Ishikawa (cell line): Measurements from ENCODE around the gene NTM.

ENCODE experiments used
- CEBPB ChIP-seq: IDR thresholded peaks from 2 replicates; pipeline ENCODE4 v1.6.1; 2012
- CREB1 ChIP-seq: IDR thresholded peaks from 2 replicates; pipeline ENCODE4 v1.6.1; 2012; ENCODE audit warnings: low read depth
- EGR1 ChIP-seq: IDR thresholded peaks from 2 replicates; pipeline ENCODE4 v1.6.1; 2012
- EP300 ChIP-seq: IDR thresholded peaks from 2 replicates; pipeline ENCODE4 v1.6.1; 2012; ENCODE audit warnings: borderline replicate concordance
- FOXM1 ChIP-seq: IDR thresholded peaks from 2 replicates; pipeline ENCODE4 v1.6.1; 2012; ENCODE audit warnings: low read depth, borderline replicate concordance
- NFIC ChIP-seq: IDR thresholded peaks from 2 replicates; pipeline ENCODE4 v1.6.1; 2012
- RAD21 ChIP-seq: IDR thresholded peaks from 2 replicates; pipeline ENCODE4 v1.6.1; 2012; ENCODE audit warnings: low read depth
- TAF1 ChIP-seq: IDR thresholded peaks from 2 replicates; pipeline ENCODE4 v1.6.1; 2012; ENCODE audit warnings: low read depth, mild to moderate bottlenecking
- TCF12 ChIP-seq: IDR thresholded peaks from 2 replicates; pipeline ENCODE4 v1.6.1; 2012; ENCODE audit warnings: low read depth
- TEAD4 ChIP-seq: IDR thresholded peaks from 2 replicates; pipeline ENCODE4 v1.6.1; 2012
- YY1 ChIP-seq: IDR thresholded peaks from 2 replicates; pipeline ENCODE4 v1.6.1; 2012; ENCODE audit warnings: low read depth
- ZBTB7A ChIP-seq: IDR thresholded peaks from 2 replicates; pipeline ENCODE4 v1.6.1; 2012; ENCODE audit warnings: low read depth
- TF ChIP-seq, protein P1 (sequence below): IDR thresholded peaks from 2 replicates; pipeline ENCODE4 v1.6.1; 2012
- TF ChIP-seq, protein P2 (sequence below): IDR thresholded peaks from 2 replicates; pipeline ENCODE4 v1.6.1; 2012
- TF ChIP-seq, protein P3 (sequence below): IDR thresholded peaks from 2 replicates; pipeline ENCODE4 v1.6.1; 2012; ENCODE audit warnings: low read depth, mild to moderate bottlenecking

The NTM gene

DNA sequence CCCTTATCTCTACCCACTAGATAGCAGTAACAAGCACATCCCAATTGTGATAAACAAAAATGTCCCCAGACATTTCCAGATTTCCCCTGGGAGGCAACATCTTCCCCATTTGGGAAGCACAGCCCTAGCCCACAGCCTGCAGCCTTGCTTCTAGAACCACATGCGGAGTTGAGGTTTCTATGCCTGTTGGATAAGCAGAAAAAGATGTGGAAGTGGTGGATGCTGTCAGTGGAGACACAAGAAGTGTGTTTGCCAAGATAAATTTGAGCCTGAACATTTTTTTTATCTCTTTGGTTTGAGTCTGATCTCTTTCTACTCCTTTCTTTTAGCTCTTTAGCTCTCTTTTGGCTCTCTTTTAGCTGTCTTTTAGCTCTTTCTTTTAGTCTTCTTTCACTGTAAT, 884.5 kb downstream of the NTM start:
- TF ChIP-seq NFIC = no peak
- TF ChIP-seq, protein P1, sequence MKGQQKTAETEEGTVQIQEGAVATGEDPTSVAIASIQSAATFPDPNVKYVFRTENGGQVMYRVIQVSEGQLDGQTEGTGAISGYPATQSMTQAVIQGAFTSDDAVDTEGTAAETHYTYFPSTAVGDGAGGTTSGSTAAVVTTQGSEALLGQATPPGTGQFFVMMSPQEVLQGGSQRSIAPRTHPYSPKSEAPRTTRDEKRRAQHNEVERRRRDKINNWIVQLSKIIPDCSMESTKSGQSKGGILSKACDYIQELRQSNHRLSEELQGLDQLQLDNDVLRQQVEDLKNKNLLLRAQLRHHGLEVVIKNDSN = no peak
- no peak for TF ChIP-seq TAF1
- TF ChIP-seq EGR1 = no peak
- TF ChIP-seq, protein P2, sequence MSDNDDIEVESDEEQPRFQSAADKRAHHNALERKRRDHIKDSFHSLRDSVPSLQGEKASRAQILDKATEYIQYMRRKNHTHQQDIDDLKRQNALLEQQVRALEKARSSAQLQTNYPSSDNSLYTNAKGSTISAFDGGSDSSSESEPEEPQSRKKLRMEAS = no peak
- TF ChIP-seq RAD21 = no peak
- TF ChIP-seq EP300 = no peak

DNA sequence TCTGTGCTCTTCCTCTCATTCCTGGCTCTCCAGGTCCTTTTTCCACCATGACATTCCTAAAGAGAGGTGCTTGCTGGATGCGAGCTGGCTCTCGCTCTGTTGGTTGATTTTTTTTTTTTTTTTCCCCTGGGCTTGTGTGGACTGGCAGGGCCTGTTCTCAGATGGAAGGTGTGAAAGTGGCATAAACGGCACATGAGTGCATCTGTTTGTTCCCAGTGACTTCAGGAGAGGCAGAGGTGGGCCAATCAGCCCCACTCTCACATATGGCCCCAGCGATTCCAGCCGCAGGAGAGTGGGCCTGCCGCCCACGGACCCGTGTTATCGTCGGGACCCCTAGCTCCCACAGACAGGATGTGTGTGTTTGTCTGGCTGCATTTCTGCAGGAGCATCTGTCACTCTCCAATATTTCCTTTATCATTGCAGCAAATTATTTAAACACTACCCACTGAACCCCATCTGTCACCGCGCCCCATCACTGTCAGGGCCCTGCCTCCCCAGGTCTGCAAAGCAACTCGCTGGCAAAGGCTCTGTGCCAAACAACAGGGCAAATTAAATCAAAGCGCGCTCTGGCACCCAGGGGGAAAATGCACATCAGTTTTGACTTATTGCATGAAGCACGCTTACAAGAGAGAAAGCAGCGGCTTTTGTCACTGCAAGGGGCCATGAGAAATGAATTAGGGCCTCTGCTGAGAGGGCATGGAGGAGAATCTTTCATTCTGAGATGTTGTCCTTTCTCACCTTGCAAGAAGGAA, 886.3 kb downstream of the NTM start:
- TF ChIP-seq ZBTB7A = no peak
- no peak for TF ChIP-seq EP300
- no peak for TF ChIP-seq NFIC
- TF ChIP-seq, protein P1 = no peak
- TF ChIP-seq TEAD4 = no peak
- TF ChIP-seq FOXM1 = no peak
- TF ChIP-seq CREB1 = no peak
- TF ChIP-seq TCF12 = no peak

DNA sequence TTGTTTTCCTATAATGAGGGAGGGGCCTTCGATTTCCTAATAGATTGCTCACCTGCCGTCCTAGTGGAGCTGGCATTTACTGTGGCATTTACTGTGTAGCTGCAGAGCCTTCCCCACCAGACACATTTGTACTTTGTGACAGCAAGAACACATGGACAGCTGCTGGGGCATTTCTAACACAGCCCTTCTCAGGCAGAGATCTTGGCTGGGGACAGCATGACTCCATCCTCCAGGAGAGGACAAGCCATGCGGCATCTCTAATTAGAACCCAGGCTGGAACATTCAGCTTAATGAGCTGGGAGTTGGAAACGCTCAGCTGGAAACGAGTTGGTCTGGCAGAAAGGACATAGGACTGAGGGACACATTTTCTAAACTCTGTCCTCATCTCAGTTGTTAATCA, 887.5 kb downstream of the NTM start:
- TF ChIP-seq, protein P1 = no peak
- TF ChIP-seq, protein P2 = no peak
- TF ChIP-seq TCF12 (no peak), CEBPB (no peak), TAF1 (no peak), CREB1 (no peak), FOXM1 (no peak), YY1 (no peak), ZBTB7A (no peak), EP300 (no peak), RAD21 (no peak), TEAD4 (no peak), EGR1 (no peak), NFIC (no peak)
- TF ChIP-seq, protein P3, sequence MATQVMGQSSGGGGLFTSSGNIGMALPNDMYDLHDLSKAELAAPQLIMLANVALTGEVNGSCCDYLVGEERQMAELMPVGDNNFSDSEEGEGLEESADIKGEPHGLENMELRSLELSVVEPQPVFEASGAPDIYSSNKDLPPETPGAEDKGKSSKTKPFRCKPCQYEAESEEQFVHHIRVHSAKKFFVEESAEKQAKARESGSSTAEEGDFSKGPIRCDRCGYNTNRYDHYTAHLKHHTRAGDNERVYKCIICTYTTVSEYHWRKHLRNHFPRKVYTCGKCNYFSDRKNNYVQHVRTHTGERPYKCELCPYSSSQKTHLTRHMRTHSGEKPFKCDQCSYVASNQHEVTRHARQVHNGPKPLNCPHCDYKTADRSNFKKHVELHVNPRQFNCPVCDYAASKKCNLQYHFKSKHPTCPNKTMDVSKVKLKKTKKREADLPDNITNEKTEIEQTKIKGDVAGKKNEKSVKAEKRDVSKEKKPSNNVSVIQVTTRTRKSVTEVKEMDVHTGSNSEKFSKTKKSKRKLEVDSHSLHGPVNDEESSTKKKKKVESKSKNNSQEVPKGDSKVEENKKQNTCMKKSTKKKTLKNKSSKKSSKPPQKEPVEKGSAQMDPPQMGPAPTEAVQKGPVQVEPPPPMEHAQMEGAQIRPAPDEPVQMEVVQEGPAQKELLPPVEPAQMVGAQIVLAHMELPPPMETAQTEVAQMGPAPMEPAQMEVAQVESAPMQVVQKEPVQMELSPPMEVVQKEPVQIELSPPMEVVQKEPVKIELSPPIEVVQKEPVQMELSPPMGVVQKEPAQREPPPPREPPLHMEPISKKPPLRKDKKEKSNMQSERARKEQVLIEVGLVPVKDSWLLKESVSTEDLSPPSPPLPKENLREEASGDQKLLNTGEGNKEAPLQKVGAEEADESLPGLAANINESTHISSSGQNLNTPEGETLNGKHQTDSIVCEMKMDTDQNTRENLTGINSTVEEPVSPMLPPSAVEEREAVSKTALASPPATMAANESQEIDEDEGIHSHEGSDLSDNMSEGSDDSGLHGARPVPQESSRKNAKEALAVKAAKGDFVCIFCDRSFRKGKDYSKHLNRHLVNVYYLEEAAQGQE = no peak

DNA sequence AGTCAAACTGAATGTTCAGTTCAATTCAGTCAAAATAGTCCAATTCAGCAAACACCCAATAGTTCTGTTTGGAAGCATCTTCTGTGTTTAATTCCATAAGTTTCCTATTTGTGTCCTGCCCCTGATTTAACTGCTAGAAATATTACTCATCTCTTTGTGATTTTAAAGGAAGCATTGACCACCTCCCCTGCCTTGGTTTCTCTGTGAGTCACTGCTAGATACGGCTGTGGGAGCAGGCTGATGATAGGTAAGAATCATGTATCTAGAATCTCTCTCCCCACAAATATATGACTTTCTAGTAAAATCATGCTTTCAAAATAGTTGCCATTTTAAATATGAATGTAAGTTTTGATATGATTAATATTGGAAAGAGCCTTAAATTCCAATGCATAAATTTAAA, 888.5 kb downstream of the NTM start:
- TF ChIP-seq CREB1 = no peak
- TF ChIP-seq EGR1 = no peak
- TF ChIP-seq, protein P1 = no peak
- TF ChIP-seq, protein P3 = no peak
- no peak for TF ChIP-seq CEBPB
- TF ChIP-seq YY1 = no peak
- TF ChIP-seq TEAD4 = no peak
- TF ChIP-seq TAF1 = no peak
- TF ChIP-seq, protein P2 = no peak
- TF ChIP-seq EP300 = no peak
- no peak for TF ChIP-seq ZBTB7A

DNA sequence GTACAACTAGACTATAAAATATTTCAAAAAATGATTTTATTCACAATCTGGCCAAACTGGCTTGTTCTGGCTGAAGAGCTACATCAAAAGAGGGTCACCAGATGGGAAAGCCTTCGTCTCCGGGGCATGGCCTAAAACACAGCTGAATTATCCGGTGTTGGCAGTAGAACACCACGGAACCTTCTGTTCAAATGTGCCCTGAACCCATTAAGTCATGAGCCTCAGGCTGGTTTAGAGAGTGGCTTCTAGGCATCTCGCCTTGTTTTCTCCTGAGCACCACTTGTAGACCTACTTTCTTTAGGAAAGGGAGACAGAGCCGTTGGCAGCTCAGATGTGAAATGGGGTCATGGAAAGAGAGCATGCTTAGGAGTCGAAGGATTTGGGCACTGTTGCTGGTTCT, 890.2 kb downstream of the NTM start:
- no peak for TF ChIP-seq FOXM1
- no peak for TF ChIP-seq TCF12
- no peak for TF ChIP-seq CREB1
- TF ChIP-seq CEBPB = no peak
- TF ChIP-seq EGR1 = no peak
- no peak for TF ChIP-seq YY1
- TF ChIP-seq EP300 = no peak
- no peak for TF ChIP-seq TAF1
- TF ChIP-seq, protein P2 = no peak
- no peak for TF ChIP-seq TEAD4
- TF ChIP-seq ZBTB7A = no peak
- no peak for TF ChIP-seq NFIC
